ENCODE results near the gene TNFSF4. TPM values are rescaled to one million over a fixed set of nuclear protein-coding genes. Genes with fewer than 3 reads are reported as not detected.
A peak's percentile ranks its signal among the peaks of the same experiment; 100 is the strongest.

Gene TNFSF4, protein sequence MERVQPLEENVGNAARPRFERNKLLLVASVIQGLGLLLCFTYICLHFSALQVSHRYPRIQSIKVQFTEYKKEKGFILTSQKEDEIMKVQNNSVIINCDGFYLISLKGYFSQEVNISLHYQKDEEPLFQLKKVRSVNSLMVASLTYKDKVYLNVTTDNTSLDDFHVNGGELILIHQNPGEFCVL
- 1 to 10 TPM; 1.0 to 1.4 TPM for total RNA-seq

GRCh38 chr1:173206816-173207568, at the start of gene TNFSF4:
TSS of gene TNFSF4 (minus strand) at chr1:173207331. CDS start at chr1:173207176, 155 bp downstream.
- Histone ChIP-seq H3K4me3 (peak within 1 kb of the TSS in 1 of 2 donors; percentile 31), H3K27me3 (no peaks in the 10 kb centered on the region), H3K36me3 (no peaks in the 10 kb centered on the region), H3K27ac (peak within 1 kb of the TSS; percentile 5 to 32), H3K9me3 (no peaks in the 10 kb centered on the region), H3K4me1 (peaks cover 3 to 46% of the 10 kb centered on the region in 2 donors)
- no peak for DNase-seq (ENCODE audit: low spot score)
- TF ChIP-seq, protein P1, sequence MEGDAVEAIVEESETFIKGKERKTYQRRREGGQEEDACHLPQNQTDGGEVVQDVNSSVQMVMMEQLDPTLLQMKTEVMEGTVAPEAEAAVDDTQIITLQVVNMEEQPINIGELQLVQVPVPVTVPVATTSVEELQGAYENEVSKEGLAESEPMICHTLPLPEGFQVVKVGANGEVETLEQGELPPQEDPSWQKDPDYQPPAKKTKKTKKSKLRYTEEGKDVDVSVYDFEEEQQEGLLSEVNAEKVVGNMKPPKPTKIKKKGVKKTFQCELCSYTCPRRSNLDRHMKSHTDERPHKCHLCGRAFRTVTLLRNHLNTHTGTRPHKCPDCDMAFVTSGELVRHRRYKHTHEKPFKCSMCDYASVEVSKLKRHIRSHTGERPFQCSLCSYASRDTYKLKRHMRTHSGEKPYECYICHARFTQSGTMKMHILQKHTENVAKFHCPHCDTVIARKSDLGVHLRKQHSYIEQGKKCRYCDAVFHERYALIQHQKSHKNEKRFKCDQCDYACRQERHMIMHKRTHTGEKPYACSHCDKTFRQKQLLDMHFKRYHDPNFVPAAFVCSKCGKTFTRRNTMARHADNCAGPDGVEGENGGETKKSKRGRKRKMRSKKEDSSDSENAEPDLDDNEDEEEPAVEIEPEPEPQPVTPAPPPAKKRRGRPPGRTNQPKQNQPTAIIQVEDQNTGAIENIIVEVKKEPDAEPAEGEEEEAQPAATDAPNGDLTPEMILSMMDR (IDR thresholded peaks at IDR 0.05) = no peak

GRCh38 chr1:173255214-173255813, 48.2 kb upstream of the TNFSF4 start:
- H3K9me3 ChIP-seq = peaks cover 0 to 4% of the 10 kb centered on the region in 2 donors
- TF ChIP-seq, protein P1 (IDR thresholded peaks at IDR 0.05) = peak; percentile 55 to 75
- no peaks in the 10 kb centered on the region for H3K36me3 ChIP-seq
- H3K27me3 ChIP-seq = no peaks in the 10 kb centered on the region
- no peak overlapping the region for H3K27ac ChIP-seq
- H3K4me3 ChIP-seq = no peak overlapping the region
- H3K4me1 ChIP-seq = no peaks in the 10 kb centered on the region
- no peak for DNase-seq (ENCODE audit: low spot score)

GRCh38 chr1:173253046-173253445, 45.9 kb upstream of the TNFSF4 start:
- H3K27ac ChIP-seq = no peak overlapping the region
- no peaks in the 10 kb centered on the region for H3K27me3 ChIP-seq
- TF ChIP-seq, protein P1 (IDR thresholded peaks at IDR 0.05) = no peak
- H3K36me3 ChIP-seq = no peaks in the 10 kb centered on the region
- no peak overlapping the region for H3K4me3 ChIP-seq
- H3K4me1 ChIP-seq = peaks cover 0 to 4% of the 10 kb centered on the region in 2 donors
- no peak for DNase-seq (ENCODE audit: low spot score)
- H3K9me3 ChIP-seq = no peaks in the 10 kb centered on the region

GRCh38 chr1:173249349-173249748, 42.2 kb upstream of the TNFSF4 start:
- H3K4me3 ChIP-seq = no peak overlapping the region
- no peaks in the 10 kb centered on the region for H3K9me3 ChIP-seq
- H3K27ac ChIP-seq = no peak overlapping the region
- TF ChIP-seq, protein P1 (IDR thresholded peaks at IDR 0.05) = no peak
- H3K4me1 ChIP-seq = peaks cover 0 to 4% of the 10 kb centered on the region in 2 donors
- DNase-seq (ENCODE audit: low spot score) = peak; percentile 60
- no peaks in the 10 kb centered on the region for H3K27me3 ChIP-seq
- no peaks in the 10 kb centered on the region for H3K36me3 ChIP-seq

DNA sequence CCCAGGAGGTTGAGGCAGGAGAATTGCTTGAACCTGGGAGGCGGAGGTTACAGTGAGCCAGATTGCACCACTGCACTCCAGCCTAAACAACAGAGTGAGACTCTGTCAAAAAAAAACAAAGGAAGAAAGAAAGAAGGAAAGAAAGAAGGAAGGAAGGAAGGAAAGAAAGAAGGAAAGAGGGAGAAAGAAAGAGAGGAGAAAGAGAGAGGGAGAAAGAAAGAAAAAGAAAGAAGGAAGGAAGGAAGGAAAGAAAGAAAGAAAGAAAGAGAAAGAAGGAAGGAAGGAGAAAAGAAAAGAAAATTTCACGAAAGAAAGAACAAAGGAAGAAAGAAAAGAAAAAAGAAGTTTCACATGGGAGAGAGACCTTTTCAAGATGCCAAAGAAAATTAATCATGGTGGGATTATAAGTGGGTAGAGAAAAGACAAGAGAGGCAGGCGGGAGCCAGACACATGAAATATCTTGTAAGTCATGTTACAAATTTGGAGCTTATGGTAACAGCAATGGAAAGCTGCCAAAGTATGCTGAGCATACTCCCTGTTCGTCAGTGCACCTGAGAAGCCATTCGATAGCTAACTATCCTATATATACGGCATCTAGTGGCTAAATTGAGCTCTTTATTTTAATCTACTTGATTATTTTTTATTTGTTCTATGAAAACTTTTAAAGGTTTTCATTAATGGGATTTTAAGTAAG, 41.3 kb upstream of the TNFSF4 start:
- no peak overlapping the region for H3K27ac ChIP-seq
- no peaks in the 10 kb centered on the region for H3K36me3 ChIP-seq
- TF ChIP-seq, protein P1 (IDR thresholded peaks at IDR 0.05) = no peak
- peaks cover 0 to 4% of the 10 kb centered on the region in 2 donors for H3K4me1 ChIP-seq
- DNase-seq (ENCODE audit: low spot score) = no peak
- H3K27me3 ChIP-seq = no peaks in the 10 kb centered on the region
- H3K9me3 ChIP-seq = peaks cover 0 to 2% of the 10 kb centered on the region in 2 donors
- no peak overlapping the region for H3K4me3 ChIP-seq

All from right atrium auricular region (tissue), 2 donors.